NOMO-1 treated with DMSO at 0.1 percent for 48 hours (cell line): ENCODE data around the gene FREM1.

Source experiments
- DNase-seq: peaks from one replicate; lab custom pipeline; 2025; ENCODE audit not compliant: unreplicated experiment; lab: John Stamatoyannopoulos, UW

Gene FREM1

GRCh38 chr9:14766299-14766698 lies 143.9 kb downstream of the FREM1 start:
- DNase-seq, result no peak

- no peak for DNase-seq
These were observed 148.6 kb downstream of the FREM1 start for GRCh38 chr9:14761584-14761983.

GRCh38 chr9:14760060-14760459 lies 150.2 kb downstream of the FREM1 start:
- no peak for DNase-seq

- DNase-seq, result no peak
These were observed 153.9 kb downstream of the FREM1 start for GRCh38 chr9:14756291-14756690.

- DNase-seq, result no peak
These were observed 157.4 kb downstream of the FREM1 start for GRCh38 chr9:14752871-14753270.

GRCh38 chr9:14752271-14752670 lies 158.0 kb downstream of the FREM1 start:
- no peak for DNase-seq

GRCh38 chr9:14750821-14751220 lies 159.4 kb downstream of the FREM1 start:
- no peak for DNase-seq

- DNase-seq, result no peak
These were observed 160.5 kb downstream of the FREM1 start for GRCh38 chr9:14749741-14750211.

GRCh38 chr9:14748373-14748772 lies 161.9 kb downstream of the FREM1 start:
- DNase-seq, result no peak

- no peak for DNase-seq
These were observed 163.1 kb downstream of the FREM1 start for GRCh38 chr9:14747111-14747510.

GRCh38 chr9:14746626-14747025 lies 163.6 kb downstream of the FREM1 start:
- DNase-seq, result no peak

- no peak for DNase-seq
These were observed 165.5 kb downstream of the FREM1 start for GRCh38 chr9:14744768-14745167.

GRCh38 chr9:14741369-14741768 lies 168.9 kb downstream of the FREM1 start:
- no peak for DNase-seq

- DNase-seq, result no peak
These were observed 177.1 kb downstream of the FREM1 start for GRCh38 chr9:14733133-14733532.

- DNase-seq, result no peak
These were observed 178.8 kb downstream of the FREM1 start for GRCh38 chr9:14731294-14731981.

- DNase-seq, result no peak
These were observed 179.7 kb downstream of the FREM1 start for GRCh38 chr9:14730461-14730898.

- no peak for DNase-seq
These were observed 186.9 kb downstream of the FREM1 start for GRCh38 chr9:14723301-14723700.

- no peak for DNase-seq
These were observed 187.7 kb downstream of the FREM1 start, which contains the start of gene CER1 for GRCh38 chr9:14722391-14723035. Gene CER1 (minus strand): TSS chr9:14722733. CDS start chr9:14722672, 61 bp downstream.

- DNase-seq, result no peak
These were observed 190.9 kb downstream of the FREM1 start for GRCh38 chr9:14719231-14719923.

GRCh38 chr9:14715102-14715501 lies 195.1 kb downstream of the FREM1 start:
- no peak for DNase-seq

- no peak for DNase-seq
These were observed 197.0 kb downstream of the FREM1 start for GRCh38 chr9:14713187-14713767.

GRCh38 chr9:14710804-14711203 lies 199.4 kb downstream of the FREM1 start:
- DNase-seq, result no peak
